Mucosa of descending colon (tissue), 3 donors: ENCODE results near the gene BTK. TPM values are rescaled to one million over a fixed set of nuclear protein-coding genes. Genes with fewer than 3 reads are reported as not detected.
A peak's percentile ranks its signal among the peaks of the same experiment; 100 is the strongest.

Experiments used
- ATAC-seq: fragments of 200-7000 bp; cut with Tn5 transposase; one replicate; pipeline ENCODE4 v1.9.1; 2020; ENCODE audit warnings: mild to moderate bottlenecking, moderate library complexity
- DNase-seq, 3 donors: peaks; one replicate each; pipeline ENCODE4 v3.0.0-alpha.2; 2020
- H3K36me3 ChIP-seq: fragments of 200-600 bp; one replicate; pipeline ENCODE4 v1.8.0; 2021; ENCODE audit warnings: low read depth, mild to moderate bottlenecking
- H3K4me1 ChIP-seq: fragments of 200-600 bp; one replicate; pipeline ENCODE4 v1.8.0; 2021; ENCODE audit warnings: low read depth, mild to moderate bottlenecking
- H3K4me3 ChIP-seq: fragments of 200-600 bp; one replicate; pipeline ENCODE4 v1.8.0; 2021; ENCODE audit warnings: mild to moderate bottlenecking
- H3K9me3 ChIP-seq: fragments of 200-600 bp; one replicate; pipeline ENCODE4 v1.8.0; 2021; ENCODE audit warnings: mild to moderate bottlenecking
- CTCF ChIP-seq: fragments of 200-600 bp; IDR thresholded peaks from one replicate; pipeline ENCODE4 v1.8.0; 2022; ENCODE audit warnings: antibody characterized with exemption, mild to moderate bottlenecking
- intact Hi-C, 2 donors: fragments of 100-400 bp; cut with DNase I in 1 of 2; cut with micrococcal nuclease in 1 of 2; formaldehyde crosslinking; loops; one replicate each; pipeline versions ENCODE4 v1.11.0 to v1.11.1; 2022; cut with DNase I, micrococcal nuclease
- total RNA-seq, 3 donors: library from RNA; stranded (reverse); fragmentation: NEBNext Ultra II Directional in 2 of 3; extraction: Animal tissue kit (Norgen Biotek cat#: 25700) in 2 of 3; gene quantifications; one replicate each; pipeline versions ENCODE4 v1.2.1 to v1.2.4, GENCODE V29; 2021 to 2023
- donor health status: DM: no; HTN: no; CAD: no; lungs with moderate emphysema.
- donor health status: DM: no; HTN: no; CAD: no.
- donor health status: DM: no; HTN: yes; CAD: no.

The BTK gene
- total RNA-seq, 3 donors from 2014 or later = 1.8 to 5.6 (median 5.0) TPM

DNA sequence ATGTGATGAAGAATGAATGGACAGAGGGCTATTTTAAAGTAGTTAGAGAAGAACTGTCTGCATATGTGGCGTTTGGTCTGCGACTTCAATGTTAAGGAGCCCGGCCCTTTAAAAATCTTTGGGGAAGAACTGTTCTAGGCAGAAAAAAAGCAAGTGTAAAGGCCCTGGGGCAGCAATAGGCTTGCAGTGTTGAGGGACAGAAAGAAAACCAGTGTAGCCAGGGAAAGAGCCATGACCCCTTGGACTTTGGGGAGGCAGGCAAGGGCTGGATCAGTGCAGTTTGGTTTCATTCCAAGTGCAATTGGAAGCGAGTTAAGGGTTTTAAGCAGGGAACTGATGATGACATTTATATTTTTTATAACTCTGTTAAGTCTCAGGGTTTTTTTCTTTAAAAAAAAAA, 13.8 kb upstream of the BTK start:
- H3K4me1 ChIP-seq = no peaks in the 10 kb centered on the region
- intact Hi-C loops = no loop called here
- no peaks in the 10 kb centered on the region for H3K36me3 ChIP-seq
- ATAC-seq = no peak
- no peak for DNase-seq
- TF ChIP-seq CTCF = no peak
- no peaks in the 10 kb centered on the region for H3K9me3 ChIP-seq
- no peak overlapping the region for H3K4me3 ChIP-seq

DNA sequence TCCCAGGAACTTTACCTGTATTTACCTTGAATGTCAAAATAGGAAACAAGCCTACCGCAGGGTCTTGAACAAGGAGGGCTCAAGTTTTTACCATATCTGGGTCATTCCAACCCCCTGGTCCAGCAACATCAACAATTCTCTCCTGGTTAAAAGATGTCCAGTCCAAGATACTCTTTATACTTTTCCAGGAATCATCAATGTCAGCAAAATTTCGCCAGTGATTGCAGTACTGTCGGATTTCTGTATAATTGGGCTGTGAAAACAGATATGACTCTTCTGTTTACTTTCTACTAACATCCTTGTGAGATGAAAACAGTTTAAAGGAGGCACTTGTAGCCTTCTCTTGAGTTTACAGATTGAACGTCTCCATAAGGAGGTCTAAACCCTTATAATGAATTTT, 12.7 kb upstream of the BTK start:
- H3K4me1 ChIP-seq = no peaks in the 10 kb centered on the region

GRCh38 chrX:101397779-101398178, 11.8 kb upstream of the BTK start:
- intact Hi-C loops = no loop called here
- TF ChIP-seq CTCF = no peak
- Histone ChIP-seq H3K36me3 (no peaks in the 10 kb centered on the region), H3K4me3 (no peak overlapping the region), H3K4me1 (peaks cover under 1% of the 10 kb centered on the region), H3K9me3 (no peaks in the 10 kb centered on the region)
- DNase-seq (no peak), ATAC-seq (peak; percentile 73)

More for the DNA sequence above, 12.7 kb upstream of the BTK start:
- H3K36me3 ChIP-seq = no peaks in the 10 kb centered on the region
- intact Hi-C loops = no loop called here
- no peak for DNase-seq
- ATAC-seq = no peak
- no peak overlapping the region for H3K4me3 ChIP-seq
- no peak for TF ChIP-seq CTCF
- no peaks in the 10 kb centered on the region for H3K9me3 ChIP-seq

- intact Hi-C loops = no loop called here
- H3K9me3 ChIP-seq = no peaks in the 10 kb centered on the region
- no peak for TF ChIP-seq CTCF
- no peak for DNase-seq
- no peak for ATAC-seq
- H3K36me3 ChIP-seq = no peaks in the 10 kb centered on the region
- no peak overlapping the region for H3K4me3 ChIP-seq
- peaks cover 4% of the 10 kb centered on the region for H3K4me1 ChIP-seq
Observed at GRCh38 chrX:101395789-101396188, 9.8 kb upstream of the BTK start.

DNA sequence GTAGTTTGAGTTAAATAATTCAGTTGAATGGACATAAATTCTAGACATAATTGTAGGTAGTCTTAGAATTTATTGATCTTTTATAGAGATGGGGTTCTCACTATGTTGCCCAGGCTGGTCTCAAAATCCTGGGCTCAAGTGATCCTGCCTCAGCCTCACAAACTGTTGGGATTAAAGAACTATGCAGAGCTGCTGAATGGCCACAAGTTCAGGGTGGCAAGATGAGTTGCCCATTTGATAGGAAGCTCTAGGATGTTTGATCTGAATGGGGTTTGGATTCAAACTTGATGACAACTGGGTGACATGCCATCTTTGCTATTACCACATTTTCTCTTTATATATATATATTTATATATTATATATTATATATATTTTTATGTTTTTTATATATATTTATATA, 8.4 kb upstream of the BTK start:
- H3K4me3 ChIP-seq = no peak overlapping the region
- DNase-seq (no peak), ATAC-seq (no peak)
- no peaks in the 10 kb centered on the region for H3K9me3 ChIP-seq
- no peaks in the 10 kb centered on the region for H3K36me3 ChIP-seq
- peaks cover 4% of the 10 kb centered on the region for H3K4me1 ChIP-seq
- intact Hi-C loops = no loop called here
- TF ChIP-seq CTCF = no peak
